ENCODE measurements around the gene GNB1L. TPM values are rescaled to one million over a fixed set of nuclear protein-coding genes. Genes with fewer than 3 reads are reported as not detected.

GNB1L gene
- total RNA-seq, 1 experiment from 2014 or later, result 18.0 TPM

DNA sequence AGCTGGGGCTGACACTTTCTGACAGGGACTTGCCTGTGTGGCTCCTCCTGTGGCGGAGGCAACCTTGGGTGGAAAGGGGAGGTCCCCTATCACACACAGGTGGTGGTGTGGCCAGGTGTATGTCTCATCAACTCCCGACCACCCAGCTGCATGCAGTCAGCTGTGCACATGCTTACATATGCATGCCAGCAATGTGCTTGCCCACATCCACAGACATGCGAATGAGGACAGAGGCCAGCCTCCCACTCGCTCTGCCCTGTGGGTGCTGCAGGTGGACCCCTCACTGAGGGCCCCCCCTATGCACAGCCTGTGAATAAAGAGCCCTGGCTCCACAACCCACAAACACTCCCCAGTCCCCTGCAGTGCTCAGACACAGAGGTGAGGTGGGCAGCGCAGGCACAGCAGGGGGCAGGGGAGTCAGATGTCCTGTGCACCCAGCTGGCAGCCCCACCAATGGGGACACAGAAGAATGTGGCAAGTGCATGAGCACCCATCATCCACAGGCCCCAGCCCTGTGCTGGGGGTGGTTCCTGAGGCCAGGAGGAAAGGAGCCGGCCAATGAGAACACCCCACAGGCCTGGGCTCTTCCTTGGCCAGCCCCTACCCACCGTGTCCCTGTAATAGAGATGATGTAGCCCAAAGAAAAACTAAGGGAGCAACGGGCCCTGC, 9.5 kb downstream of the GNB1L start:
- Mint-ChIP-seq H3K9me3 (peaks cover 9% of the 10 kb centered on the region), H3K4me1 (peaks cover 9% of the 10 kb centered on the region), H3K36me3 (peaks cover 22% of the 10 kb centered on the region), H3K4me3 (no peak overlapping the region), H3K27ac (peak overlapping the region; percentile 71; the same call in 1 of the 2 replicates), H3K27me3 (ENCODE audit: low read depth) (no peaks in the 10 kb centered on the region)
- ATAC-seq, result peak; percentile 59
- CTCF ChIA-PET, result interaction anchor here (1.0 kb wide), 1 partner anchor 102 kb away, joined by 5 read pairs; no protein-coding TSS in a partner anchor
- TF ChIP-seq ELF4 (CRISPR knock-in tag; IDR thresholded peaks at IDR 0.05; ENCODE audit: low read depth) (no peak), TEAD4 (CRISPR knock-in tag; IDR thresholded peaks at IDR 0.05) (no peak), ZNF671 (CRISPR knock-in tag; IDR thresholded peaks at IDR 0.05) (no peak), ZNF416 (CRISPR knock-in tag; IDR thresholded peaks at IDR 0.05) (no peak), ZNF232 (CRISPR knock-in tag; IDR thresholded peaks at IDR 0.05) (no peak), ZNF138 (CRISPR knock-in tag; conservative IDR thresholded peaks at IDR 0.05) (no peak), MYBL2 (CRISPR knock-in tag; IDR thresholded peaks at IDR 0.05) (no peak), ZNF219 (CRISPR knock-in tag; IDR thresholded peaks at IDR 0.05; ENCODE audit: borderline replicate concordance) (no peak), ZNF396 (CRISPR knock-in tag; IDR thresholded peaks at IDR 0.05; ENCODE audit: borderline replicate concordance) (no peak)
- TF ChIP-seq, protein P1, sequence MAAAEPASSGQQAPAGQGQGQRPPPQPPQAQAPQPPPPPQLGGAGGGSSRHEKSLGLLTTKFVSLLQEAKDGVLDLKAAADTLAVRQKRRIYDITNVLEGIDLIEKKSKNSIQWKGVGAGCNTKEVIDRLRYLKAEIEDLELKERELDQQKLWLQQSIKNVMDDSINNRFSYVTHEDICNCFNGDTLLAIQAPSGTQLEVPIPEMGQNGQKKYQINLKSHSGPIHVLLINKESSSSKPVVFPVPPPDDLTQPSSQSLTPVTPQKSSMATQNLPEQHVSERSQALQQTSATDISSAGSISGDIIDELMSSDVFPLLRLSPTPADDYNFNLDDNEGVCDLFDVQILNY (CRISPR knock-in tag; IDR thresholded peaks at IDR 0.05), result no peak
- TF ChIP-seq, protein P2, sequence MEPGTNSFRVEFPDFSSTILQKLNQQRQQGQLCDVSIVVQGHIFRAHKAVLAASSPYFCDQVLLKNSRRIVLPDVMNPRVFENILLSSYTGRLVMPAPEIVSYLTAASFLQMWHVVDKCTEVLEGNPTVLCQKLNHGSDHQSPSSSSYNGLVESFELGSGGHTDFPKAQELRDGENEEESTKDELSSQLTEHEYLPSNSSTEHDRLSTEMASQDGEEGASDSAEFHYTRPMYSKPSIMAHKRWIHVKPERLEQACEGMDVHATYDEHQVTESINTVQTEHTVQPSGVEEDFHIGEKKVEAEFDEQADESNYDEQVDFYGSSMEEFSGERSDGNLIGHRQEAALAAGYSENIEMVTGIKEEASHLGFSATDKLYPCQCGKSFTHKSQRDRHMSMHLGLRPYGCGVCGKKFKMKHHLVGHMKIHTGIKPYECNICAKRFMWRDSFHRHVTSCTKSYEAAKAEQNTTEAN (CRISPR knock-in tag; IDR thresholded peaks at IDR 0.05), result no peak
- TF ChIP-seq, protein P3, sequence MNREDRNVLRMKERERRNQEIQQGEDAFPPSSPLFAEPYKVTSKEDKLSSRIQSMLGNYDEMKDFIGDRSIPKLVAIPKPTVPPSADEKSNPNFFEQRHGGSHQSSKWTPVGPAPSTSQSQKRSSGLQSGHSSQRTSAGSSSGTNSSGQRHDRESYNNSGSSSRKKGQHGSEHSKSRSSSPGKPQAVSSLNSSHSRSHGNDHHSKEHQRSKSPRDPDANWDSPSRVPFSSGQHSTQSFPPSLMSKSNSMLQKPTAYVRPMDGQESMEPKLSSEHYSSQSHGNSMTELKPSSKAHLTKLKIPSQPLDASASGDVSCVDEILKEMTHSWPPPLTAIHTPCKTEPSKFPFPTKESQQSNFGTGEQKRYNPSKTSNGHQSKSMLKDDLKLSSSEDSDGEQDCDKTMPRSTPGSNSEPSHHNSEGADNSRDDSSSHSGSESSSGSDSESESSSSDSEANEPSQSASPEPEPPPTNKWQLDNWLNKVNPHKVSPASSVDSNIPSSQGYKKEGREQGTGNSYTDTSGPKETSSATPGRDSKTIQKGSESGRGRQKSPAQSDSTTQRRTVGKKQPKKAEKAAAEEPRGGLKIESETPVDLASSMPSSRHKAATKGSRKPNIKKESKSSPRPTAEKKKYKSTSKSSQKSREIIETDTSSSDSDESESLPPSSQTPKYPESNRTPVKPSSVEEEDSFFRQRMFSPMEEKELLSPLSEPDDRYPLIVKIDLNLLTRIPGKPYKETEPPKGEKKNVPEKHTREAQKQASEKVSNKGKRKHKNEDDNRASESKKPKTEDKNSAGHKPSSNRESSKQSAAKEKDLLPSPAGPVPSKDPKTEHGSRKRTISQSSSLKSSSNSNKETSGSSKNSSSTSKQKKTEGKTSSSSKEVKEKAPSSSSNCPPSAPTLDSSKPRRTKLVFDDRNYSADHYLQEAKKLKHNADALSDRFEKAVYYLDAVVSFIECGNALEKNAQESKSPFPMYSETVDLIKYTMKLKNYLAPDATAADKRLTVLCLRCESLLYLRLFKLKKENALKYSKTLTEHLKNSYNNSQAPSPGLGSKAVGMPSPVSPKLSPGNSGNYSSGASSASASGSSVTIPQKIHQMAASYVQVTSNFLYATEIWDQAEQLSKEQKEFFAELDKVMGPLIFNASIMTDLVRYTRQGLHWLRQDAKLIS (CRISPR knock-in tag; IDR thresholded peaks at IDR 0.05; ENCODE audit: borderline replicate concordance), result no peak
- TF ChIP-seq, protein P4, sequence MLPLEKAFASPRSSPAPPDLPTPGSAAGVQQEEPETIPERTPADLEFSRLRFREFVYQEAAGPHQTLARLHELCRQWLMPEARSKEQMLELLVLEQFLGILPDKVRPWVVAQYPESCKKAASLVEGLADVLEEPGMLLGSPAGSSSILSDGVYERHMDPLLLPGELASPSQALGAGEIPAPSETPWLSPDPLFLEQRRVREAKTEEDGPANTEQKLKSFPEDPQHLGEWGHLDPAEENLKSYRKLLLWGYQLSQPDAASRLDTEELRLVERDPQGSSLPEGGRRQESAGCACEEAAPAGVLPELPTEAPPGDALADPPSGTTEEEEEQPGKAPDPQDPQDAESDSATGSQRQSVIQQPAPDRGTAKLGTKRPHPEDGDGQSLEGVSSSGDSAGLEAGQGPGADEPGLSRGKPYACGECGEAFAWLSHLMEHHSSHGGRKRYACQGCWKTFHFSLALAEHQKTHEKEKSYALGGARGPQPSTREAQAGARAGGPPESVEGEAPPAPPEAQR (CRISPR knock-in tag; IDR thresholded peaks at IDR 0.05), result no peak
- TF ChIP-seq, protein P5, sequence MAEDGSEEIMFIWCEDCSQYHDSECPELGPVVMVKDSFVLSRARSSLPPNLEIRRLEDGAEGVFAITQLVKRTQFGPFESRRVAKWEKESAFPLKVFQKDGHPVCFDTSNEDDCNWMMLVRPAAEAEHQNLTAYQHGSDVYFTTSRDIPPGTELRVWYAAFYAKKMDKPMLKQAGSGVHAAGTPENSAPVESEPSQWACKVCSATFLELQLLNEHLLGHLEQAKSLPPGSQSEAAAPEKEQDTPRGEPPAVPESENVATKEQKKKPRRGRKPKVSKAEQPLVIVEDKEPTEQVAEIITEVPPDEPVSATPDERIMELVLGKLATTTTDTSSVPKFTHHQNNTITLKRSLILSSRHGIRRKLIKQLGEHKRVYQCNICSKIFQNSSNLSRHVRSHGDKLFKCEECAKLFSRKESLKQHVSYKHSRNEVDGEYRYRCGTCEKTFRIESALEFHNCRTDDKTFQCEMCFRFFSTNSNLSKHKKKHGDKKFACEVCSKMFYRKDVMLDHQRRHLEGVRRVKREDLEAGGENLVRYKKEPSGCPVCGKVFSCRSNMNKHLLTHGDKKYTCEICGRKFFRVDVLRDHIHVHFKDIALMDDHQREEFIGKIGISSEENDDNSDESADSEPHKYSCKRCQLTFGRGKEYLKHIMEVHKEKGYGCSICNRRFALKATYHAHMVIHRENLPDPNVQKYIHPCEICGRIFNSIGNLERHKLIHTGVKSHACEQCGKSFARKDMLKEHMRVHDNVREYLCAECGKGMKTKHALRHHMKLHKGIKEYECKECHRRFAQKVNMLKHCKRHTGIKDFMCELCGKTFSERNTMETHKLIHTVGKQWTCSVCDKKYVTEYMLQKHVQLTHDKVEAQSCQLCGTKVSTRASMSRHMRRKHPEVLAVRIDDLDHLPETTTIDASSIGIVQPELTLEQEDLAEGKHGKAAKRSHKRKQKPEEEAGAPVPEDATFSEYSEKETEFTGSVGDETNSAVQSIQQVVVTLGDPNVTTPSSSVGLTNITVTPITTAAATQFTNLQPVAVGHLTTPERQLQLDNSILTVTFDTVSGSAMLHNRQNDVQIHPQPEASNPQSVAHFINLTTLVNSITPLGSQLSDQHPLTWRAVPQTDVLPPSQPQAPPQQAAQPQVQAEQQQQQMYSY (CRISPR knock-in tag; IDR thresholded peaks at IDR 0.05), result no peak
- TF ChIP-seq, protein P6, sequence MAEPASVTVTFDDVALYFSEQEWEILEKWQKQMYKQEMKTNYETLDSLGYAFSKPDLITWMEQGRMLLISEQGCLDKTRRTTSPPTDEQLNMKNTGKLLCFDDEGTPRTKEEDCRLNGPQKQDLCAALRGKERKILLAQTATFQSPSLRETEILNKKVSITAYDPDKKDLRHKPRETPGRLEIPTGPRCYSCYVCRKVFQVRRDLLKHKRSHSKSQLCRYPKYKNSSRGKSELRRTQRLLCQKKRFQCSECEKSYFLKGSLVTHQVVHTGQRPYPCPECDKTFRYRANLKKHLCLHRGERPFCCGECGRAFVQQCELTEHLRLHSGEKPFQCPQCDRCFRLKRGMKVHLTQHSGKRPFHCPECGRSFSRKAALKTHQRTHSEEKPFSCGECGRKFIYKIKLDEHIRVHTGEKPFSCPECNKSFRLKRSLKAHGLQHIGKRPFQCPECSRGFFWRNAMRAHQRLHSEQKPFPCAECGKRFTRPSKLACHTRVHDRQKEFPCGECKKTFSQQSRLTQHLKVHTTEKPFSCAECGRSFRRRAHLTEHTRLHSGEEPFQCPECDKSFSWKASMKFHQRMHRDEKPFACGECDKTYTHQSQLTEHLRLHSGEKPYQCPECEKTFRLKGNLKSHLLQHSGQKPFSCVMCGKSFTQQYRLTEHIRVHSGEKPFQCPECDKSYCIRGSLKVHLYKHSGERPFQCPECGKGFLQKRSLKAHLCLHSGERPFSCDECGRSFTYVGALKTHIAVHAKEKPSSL (CRISPR knock-in tag; conservative IDR thresholded peaks at IDR 0.05), result no peak
- no peak for DNase-seq (ENCODE audit: low spot score)
- POLR2A ChIA-PET, result no interaction called here

All from WTC11 (cell line).